Islet precursor cell (in vitro differentiated cells): ENCODE measurements around the gene IST1.

ENCODE experiments used
- DNase-seq: peaks from one replicate; pipeline ENCODE4 v3.0.0-alpha.2; 2018

IST1 gene

DNA sequence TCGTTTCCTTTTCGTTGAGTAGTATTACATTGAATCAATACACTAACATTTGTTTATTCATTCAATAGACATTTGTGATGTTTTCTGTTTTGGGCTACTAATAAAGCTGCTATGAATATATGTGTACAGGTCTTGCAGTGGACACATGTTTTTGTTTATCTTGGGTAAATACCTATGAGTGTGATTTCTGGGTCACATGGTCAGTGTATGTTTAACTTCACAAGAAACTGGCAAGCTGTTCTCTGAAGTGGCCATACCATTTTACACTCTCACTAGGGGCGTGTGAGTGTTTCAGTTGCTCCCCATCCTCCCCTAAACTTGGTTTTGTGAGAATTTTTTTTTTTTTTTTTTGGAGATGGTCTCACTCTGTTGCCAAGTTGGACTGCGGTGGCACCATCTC lies 69.9 kb downstream of the IST1 start:
- DNase-seq, result no peak

- no peak for DNase-seq
Measured at GRCh38 chr16:71966932-71967331, 71.6 kb downstream of the IST1 start.

- no peak for DNase-seq
Measured at GRCh38 chr16:71969353-71969752, 74.0 kb downstream of the IST1 start.

DNA sequence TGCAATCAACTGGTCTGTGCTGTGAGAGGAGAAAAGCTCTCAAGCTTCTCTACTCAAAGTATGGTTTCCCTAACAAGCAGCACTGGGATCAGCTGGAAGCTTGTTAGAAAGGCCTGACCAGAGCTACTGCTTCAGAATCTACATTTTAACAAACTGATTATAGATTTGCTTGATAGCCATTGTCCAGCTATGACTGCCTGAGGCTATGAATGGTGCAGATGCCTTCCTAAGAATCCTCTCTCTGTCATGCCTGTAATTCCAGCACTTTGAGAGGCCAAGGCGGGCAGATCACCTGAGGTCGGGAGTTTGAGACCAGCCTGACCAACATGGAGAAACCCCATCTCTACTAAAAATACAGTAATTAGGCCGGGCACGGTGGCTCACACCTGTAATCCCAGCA lies 76.2 kb downstream of the IST1 start:
- no peak for DNase-seq

DNA sequence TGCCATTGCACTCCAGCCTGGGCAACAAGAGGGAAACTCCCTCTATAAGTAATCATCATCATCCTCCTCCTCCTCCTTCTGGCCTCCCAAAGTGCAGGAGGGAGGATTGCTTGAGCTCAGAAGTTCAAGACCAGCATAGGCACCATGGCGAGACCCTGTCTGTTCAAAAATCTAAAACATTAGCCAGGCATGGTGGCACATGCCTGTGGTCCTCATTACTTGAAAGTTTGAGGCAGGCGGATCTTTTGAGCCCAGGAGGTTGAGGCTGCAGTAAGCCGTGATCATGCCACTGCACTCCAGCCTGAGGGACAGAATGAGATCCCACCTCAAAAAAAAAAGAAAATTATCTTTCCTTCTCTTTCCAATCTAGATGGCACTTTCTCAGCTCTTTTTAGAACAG lies 77.0 kb downstream of the IST1 start:
- no peak for DNase-seq

DNA sequence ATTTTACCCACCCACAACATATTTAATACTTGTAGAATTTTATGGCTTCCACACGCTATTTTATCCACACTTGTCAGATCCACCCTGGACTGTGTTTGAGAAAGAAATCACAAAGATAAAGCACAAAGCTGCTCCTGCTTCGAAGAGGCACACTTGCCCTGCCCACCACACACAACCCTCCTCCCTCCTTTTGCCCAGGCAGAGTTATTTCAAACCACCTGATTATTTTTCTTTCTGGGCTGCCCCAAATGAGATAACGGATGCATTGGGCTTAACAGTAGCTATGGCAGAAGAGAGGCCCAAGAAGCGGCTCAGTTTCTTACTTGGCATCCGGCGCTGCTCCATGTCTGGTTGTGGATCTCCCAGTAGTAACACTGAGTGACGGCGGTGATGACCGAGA lies 77.7 kb downstream of the IST1 start:
- DNase-seq, result no peak

- DNase-seq, result peak; percentile 62
Measured at GRCh38 chr16:71974068-71974818, 78.9 kb downstream of the IST1 start.
